HG03457 (cell line): ENCODE data around the gene POF1B.
"Not testable (repeated sequence)": the region's sequence is repeated elsewhere in the genome, so short reads cannot be mapped to it uniquely, and the experiment has no call there.

Source experiments
- ATAC-seq: cut with Tn5 transposase; IDR thresholded peaks from one replicate; pipeline ENCODE4 v1.9.1; 2021; ENCODE audit warnings: moderate number of reproducible peaks; ENCODE audit not compliant: unreplicated experiment

Gene POF1B

GRCh38 chrX:85379174-85379907 is at the start of gene POF1B:
TSS of gene POF1B (minus strand) at chrX:85379665. CDS start at chrX:85379454, 211 bp downstream.
- no peak for ATAC-seq

GRCh38 chrX:85429066-85429465 is 49.6 kb upstream of the POF1B start:
- no peak for ATAC-seq

GRCh38 chrX:85419293-85419692 is 39.8 kb upstream of the POF1B start:
- no peak for ATAC-seq

- no peak for ATAC-seq
These were observed 12.4 kb upstream of the POF1B start for GRCh38 chrX:85391878-85392238.

- ATAC-seq, result no peak
These were observed 11.9 kb upstream of the POF1B start for GRCh38 chrX:85391185-85391877.

- ATAC-seq, result no peak
These were observed 2.1 kb upstream of the POF1B start for GRCh38 chrX:85381602-85382001.

- ATAC-seq, result no peak
These were observed 1.0 kb downstream of the POF1B start for GRCh38 chrX:85378461-85378860.

GRCh38 chrX:85375333-85375738 is 4.1 kb downstream of the POF1B start:
- no peak for ATAC-seq

- no peak for ATAC-seq
These were observed 14.0 kb downstream of the POF1B start for GRCh38 chrX:85365370-85365995.

GRCh38 chrX:85359051-85359450 is 20.4 kb downstream of the POF1B start:
- ATAC-seq, result no peak

- ATAC-seq, result no peak
These were observed 33.9 kb downstream of the POF1B start for GRCh38 chrX:85345523-85345922.

- no peak for ATAC-seq
These were observed 52.5 kb downstream of the POF1B start for GRCh38 chrX:85327060-85327333.

GRCh38 chrX:85326234-85327059 is 53.0 kb downstream of the POF1B start:
- ATAC-seq, result no peak

GRCh38 chrX:85311348-85311747 is 68.1 kb downstream of the POF1B start:
- not testable (repeated sequence) for ATAC-seq

- no peak for ATAC-seq
These were observed 69.7 kb downstream of the POF1B start for GRCh38 chrX:85309717-85310116.

- ATAC-seq, result no peak
These were observed 75.9 kb downstream of the POF1B start for GRCh38 chrX:85303544-85303943.

GRCh38 chrX:85288992-85289723 is 90.3 kb downstream of the POF1B start:
- ATAC-seq, result no peak

GRCh38 chrX:85285286-85285685 is 94.2 kb downstream of the POF1B start:
- ATAC-seq, result not testable (repeated sequence)

- ATAC-seq, result no peak
These were observed 134.8 kb downstream of the POF1B start for GRCh38 chrX:85244450-85245211.
